NCI-H2196 (cell line): ENCODE measurements around the gene PKP2.
"Not testable (repeated sequence)": the region's sequence is repeated elsewhere in the genome, so short reads cannot be mapped to it uniquely, and the experiment has no call there.

Experiments used
- DNase-seq: peaks from one replicate; lab custom pipeline; 2025; ENCODE audit not compliant: unreplicated experiment; lab: John Stamatoyannopoulos, UW

PKP2 gene

GRCh38 chr12:32864731-32865130 is 31.8 kb downstream of the PKP2 start:
- no peak for DNase-seq

GRCh38 chr12:32863128-32863527 is 33.4 kb downstream of the PKP2 start:
- DNase-seq, result no peak

- not testable (repeated sequence) for DNase-seq
Measured at GRCh38 chr12:32861658-32862057, 34.9 kb downstream of the PKP2 start.

DNA sequence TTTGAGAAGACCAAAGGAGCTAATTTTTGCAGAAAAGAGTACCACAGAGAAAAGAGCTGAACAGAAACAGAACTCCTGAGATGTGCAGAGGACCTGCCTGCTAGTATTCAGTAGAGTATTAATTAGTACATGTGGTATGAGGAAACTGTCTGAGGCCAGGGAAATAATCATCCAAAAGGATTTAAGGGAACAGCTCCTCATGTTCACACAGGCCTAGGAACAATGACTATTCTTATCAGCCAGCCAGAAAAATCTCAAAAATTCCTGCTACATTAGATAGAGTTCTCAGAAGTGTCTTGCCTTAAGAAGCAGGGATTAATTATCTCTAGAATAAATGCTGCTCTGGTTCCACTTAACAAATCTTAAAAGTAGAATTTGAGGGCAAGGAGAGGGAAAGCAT is 36.4 kb downstream of the PKP2 start:
- DNase-seq, result no peak

DNA sequence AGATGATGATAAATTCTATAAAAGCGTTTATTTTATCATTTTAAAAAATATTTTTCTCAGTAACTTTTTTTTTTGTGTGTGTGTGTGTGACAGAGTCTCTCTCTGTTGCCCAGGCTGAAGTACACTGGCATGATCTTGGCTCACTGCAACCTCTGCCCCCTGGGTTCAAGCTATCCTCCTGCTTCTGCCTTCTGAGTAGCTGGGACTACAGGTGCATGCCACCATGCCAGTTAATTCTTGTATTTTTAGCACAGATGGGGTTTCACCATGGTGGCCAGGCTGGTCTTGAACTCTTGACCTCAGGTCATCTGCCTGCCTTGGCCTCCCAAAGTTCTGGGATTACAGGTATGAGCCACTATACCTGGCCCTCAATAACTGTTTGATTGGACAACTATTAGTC is 37.2 kb downstream of the PKP2 start:
- no peak for DNase-seq

DNA sequence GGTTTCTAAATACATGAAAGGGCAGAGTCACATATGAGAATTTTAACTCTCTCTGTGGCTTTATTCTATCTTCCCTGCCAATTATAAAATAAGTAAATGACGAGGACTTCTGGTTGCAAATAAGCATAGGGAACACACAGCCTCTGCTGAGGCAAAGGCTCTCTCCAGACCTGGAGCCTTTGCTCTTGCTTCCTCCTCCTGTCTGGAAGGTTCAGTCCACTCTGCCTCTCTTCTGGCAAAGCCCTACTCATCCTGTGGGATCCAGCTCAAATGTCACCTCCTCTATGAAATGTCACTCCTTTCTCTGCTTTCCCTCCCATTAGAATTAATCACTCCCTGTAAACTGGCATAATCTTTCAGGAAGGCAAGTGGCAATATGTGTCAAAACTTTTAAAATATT is 41.9 kb downstream of the PKP2 start:
- DNase-seq, result no peak

DNA sequence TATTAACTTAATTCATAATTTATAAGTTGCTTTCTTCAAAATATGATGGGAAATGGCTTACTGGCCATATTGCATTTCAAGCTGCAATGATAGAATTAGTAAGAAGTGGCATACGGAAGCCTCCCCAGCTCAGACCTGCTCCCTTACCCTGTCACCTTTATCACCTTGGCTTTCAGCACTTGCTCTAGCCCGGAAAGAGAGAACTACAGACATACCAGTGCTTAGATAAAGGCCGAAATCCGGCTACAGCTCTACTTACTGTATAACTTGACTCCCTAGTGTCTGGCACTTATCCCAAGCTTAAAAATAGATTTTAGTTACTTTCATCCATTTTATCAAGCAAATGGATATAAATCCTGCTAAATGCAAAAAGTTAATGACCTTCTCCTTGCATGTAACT is 42.5 kb downstream of the PKP2 start:
- no peak for DNase-seq

DNA sequence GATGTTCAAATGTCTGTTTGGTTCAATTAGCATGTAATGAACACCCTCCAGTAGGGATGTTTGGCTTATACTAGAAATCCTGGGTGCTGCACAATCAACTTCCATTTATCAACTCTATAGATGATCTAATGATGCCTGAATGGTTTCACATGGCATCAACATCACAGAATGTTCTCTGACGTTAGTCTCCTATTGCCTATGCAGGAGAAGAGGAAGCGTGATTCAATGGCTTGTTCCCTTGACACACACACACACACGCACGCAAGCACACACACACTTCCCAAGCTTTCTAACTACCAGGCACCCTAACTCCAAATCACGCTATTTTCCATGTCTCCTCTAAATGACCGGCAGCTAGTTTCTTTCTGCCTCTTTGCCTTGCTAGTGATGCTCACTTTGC is 49.3 kb downstream of the PKP2 start:
- no peak for DNase-seq

DNA sequence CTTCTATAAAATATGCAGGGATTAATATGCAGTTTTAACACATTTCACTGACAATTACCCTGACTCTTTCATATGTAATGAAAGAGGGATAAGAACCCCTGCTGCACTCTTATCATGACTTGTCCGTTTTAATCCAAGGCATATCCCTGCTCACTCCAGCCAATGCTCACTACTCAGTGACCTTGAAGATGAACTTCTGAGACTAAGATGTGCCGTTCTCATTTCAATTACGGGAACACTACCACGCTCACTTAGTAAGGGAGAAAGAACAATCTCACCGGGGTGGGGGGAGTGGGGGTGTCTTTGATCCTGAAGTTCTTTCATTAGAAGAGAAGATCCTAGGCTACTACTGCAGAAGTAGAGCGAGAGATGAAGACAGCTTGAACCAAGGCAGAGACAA is 50.5 kb downstream of the PKP2 start:
- DNase-seq, result no peak

- no peak for DNase-seq
Measured at GRCh38 chr12:32843528-32844095, 53.0 kb downstream of the PKP2 start.

DNA sequence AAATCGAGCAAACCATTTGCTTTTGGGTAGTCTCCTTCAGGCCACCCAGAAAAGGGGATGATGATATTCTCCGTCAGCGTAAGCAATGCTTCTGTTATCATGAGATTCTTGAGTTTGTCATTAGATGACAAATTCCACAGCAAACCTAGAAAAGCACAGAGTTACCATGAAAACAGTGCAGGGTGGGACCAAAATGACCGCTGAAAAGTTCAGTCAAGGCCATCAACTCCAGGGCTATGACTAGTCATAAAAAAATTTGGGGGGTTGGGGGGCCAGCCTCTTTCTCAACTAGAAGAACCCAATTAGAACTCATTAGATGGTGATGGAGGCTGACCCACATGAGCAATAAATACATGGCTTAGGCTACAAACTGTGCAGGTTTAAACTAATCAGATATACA is 55.5 kb downstream of the PKP2 start:
- DNase-seq, result no peak

- DNase-seq, result no peak
Measured at GRCh38 chr12:32839828-32840227, 56.7 kb downstream of the PKP2 start.

DNA sequence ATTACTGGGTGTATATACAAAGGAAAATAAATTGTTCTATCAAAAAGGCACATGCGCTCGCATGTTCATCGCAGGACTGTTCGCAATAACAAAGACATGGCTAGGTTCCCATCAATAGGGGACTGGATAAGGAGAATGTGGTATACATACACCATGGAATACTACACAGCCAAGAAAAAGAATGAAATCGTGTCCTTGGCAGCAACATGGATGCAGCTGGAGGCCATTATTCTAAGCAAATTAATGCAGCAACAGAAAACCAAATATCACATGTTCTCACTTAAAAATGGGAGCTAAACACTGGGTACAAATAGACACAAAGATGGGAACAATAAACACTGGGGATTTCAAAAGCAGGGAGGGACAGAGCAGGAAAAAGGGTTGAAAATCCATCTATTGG is 58.6 kb downstream of the PKP2 start:
- no peak for DNase-seq

DNA sequence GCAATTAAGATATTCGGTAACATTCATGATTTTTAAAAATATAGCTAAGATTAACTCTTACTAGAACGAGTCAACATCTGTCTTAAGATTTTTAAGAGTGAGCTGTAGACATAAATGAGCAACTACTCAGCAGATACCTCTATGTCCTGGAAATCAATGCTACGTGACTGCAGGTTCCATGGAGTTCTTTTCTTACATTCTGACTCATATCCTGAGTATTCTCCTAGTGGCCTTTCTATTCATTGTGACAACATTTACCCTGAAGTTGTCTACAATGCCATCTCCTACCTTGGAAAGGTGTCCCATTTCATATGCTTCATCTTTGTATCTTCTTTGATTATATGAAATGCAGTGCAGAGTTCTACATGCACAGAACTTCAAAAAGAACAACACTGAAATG is 59.9 kb downstream of the PKP2 start:
- DNase-seq, result no peak

GRCh38 chr12:32834122-32834521 is 62.5 kb downstream of the PKP2 start:
- DNase-seq, result no peak

- no peak for DNase-seq
Measured at GRCh38 chr12:32828552-32828951, 68.0 kb downstream of the PKP2 start.

DNA sequence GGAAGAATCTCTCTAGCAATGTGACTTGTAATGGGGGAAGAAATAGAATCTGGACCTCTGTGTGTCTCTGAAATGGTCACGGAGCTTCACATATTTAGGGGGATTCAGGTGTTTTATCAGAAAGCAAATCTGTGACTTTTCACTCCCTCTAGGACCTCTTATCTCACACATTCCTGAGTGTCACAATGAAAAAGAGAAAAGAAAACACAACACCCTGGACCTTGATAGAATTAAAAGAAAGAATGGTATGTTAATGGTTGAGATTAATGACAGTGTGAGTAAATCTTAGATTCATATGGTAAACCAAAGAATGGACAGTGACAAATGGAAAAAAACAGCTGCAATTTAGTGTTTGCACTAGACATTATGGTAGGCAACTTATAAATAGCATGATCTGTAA is 68.5 kb downstream of the PKP2 start:
- DNase-seq, result no peak

DNA sequence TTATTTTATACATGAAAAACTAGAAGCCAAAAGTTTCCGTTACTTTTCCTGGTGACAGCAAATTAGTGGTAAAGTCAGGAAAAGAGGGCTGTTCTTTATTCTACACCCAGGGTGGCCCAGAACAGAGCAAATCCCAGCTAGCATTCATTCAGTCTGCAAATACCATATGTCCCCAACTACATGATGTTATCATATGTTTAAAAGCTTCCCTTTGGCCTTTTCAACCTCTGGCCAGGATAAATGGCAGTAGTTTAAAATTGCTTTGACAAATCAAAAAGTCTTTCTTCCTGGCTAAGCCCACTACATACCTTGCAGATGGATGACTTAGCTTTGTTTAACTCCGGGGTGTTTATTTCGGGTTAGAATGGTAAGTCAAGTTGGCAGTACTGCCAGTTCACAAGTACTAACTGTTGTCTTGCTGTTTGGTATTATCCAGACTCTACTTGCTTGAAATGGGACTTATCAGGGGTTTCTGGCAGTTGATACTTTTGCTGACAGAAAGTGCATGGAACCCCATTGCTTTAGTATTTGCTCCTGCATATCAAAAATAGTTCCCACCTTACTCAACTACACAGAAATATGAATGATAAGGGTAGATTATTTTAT is 69.7 kb downstream of the PKP2 start:
- DNase-seq, result no peak

GRCh38 chr12:32824596-32824995 is 72.0 kb downstream of the PKP2 start:
- no peak for DNase-seq

GRCh38 chr12:32822344-32822743 is 74.2 kb downstream of the PKP2 start:
- no peak for DNase-seq

- DNase-seq, result no peak
Measured at GRCh38 chr12:32821710-32822109, 74.9 kb downstream of the PKP2 start.

- no peak for DNase-seq
Measured at GRCh38 chr12:32821293-32821692, 75.3 kb downstream of the PKP2 start.

DNA sequence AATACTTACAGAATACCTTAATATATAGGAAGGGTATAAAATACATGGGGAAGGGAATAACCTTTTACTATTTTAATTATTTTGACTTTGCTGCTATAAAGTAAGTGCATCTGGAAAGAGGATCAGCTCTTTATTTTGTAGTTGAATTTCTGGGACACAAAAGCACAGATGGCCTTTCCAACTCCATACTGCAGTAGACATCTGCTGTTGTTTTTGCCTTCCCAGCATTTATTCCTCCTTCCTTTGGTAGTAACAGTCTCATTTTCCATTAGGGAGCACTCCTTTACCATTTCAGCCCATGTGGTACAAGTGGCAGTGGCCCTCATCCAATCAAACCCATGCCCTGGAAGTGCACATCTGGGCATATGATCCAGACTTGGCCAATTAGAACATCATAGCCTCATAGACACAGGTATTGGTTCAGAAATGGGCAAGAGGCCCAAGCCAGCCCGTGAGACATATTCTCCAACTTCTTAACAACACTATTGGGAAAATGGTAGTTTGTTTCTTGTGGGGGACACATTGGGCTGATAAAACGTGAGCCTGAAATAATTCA is 76.1 kb downstream of the PKP2 start:
- no peak for DNase-seq
